Measurements from ENCODE around the gene CYP4A22. TPM values are rescaled to one million over a fixed set of nuclear protein-coding genes. Genes with fewer than 3 reads are reported as not detected.

The CYP4A22 gene
- total and polyA plus RNA-seq, 9 of the 15 experiments (the other 6 are each of a cell fraction or from before 2014, with no cell fraction given), result 0.07 TPM; not detected in 8

- TF ChIP-seq ZFP30 (CRISPR knock-in tag; IDR thresholded peaks at IDR 0.05; ENCODE audit: borderline replicate concordance) (no peak), BMI1 (IDR thresholded peaks at IDR 0.05; ENCODE audit: low read length) (no peak), HMG20A (CRISPR knock-in tag; conservative IDR thresholded peaks at IDR 0.05) (no peak), PHF20 (IDR thresholded peaks at IDR 0.05; ENCODE audit: partially characterized antibody) (peak; percentile 20), RUNX1 (IDR thresholded peaks at IDR 0.05; ENCODE audit: low read depth) (0 out of 2 replicates have a peak, but pooled peaks have one; percentile 26), ZNF695 (CRISPR knock-in tag; IDR thresholded peaks at IDR 0.05) (no peak), ELF1 (tag; IDR thresholded peaks at IDR 0.05) (no peak), SIN3B (IDR thresholded peaks at IDR 0.05; ENCODE audit: low read depth) (no peak), PPARD (CRISPR knock-in tag; IDR thresholded peaks at IDR 0.05) (no peak), TOE1 (IDR thresholded peaks at IDR 0.05; ENCODE audit: borderline replicate concordance) (0 out of 2 replicates have a peak, but pooled peaks have one; percentile 12), TOE1 (CRISPR knock-in tag; IDR thresholded peaks at IDR 0.05; ENCODE audit: borderline replicate concordance, low read depth) (no peak), DPF2 (IDR thresholded peaks at IDR 0.05) (no peak; the same call in 1 of the 2 replicates), SMARCE1 (IDR thresholded peaks at IDR 0.05) (no peak), POLR2A (conservative IDR thresholded peaks at IDR 0.05) (no peak), ZSCAN29 (IDR thresholded peaks at IDR 0.05) (peak; percentile 74; the same call in 1 of the 2 replicates), ZNF384 (IDR thresholded peaks at IDR 0.05; ENCODE audit: low read depth, low read length) (peak; percentile 63; the same call in 1 of the 2 replicates), EZH2 (IDR thresholded peaks at IDR 0.05; ENCODE audit: borderline replicate concordance, low read depth, low read length) (no peak), ZNF561 (CRISPR knock-in tag; conservative IDR thresholded peaks at IDR 0.05) (no peak), ZNF766 (CRISPR knock-in tag; conservative IDR thresholded peaks at IDR 0.05) (peak; percentile 73; the same call in 1 of the 2 replicates), ZSCAN32 (CRISPR knock-in tag; IDR thresholded peaks at IDR 0.05) (no peak), HEY1 (CRISPR knock-in tag; IDR thresholded peaks at IDR 0.05; ENCODE audit: borderline replicate concordance) (no peak), FOXA3 (CRISPR knock-in tag; conservative IDR thresholded peaks at IDR 0.05 in 1 of 2, IDR thresholded peaks at IDR 0.05 in 1 of 2) (no peak), ZNF316 (IDR thresholded peaks at IDR 0.05) (peak; percentile 91), MYC (IDR thresholded peaks at IDR 0.05; ENCODE audit: low read depth, low read length) (peak; percentile 35; the same call in 1 of the 2 replicates), MYC (CRISPR knock-in tag; IDR thresholded peaks at IDR 0.05; ENCODE audit: borderline replicate concordance, low read depth) (no peak), MAFK (IDR thresholded peaks at IDR 0.05; ENCODE audit: low read length) (peak; percentile 64; the same call in 1 of the 2 replicates), NFIC (IDR thresholded peaks at IDR 0.05) (0 out of 2 replicates have a peak, but pooled peaks have one; percentile 7), JUND (IDR thresholded peaks at IDR 0.05; ENCODE audit: borderline replicate concordance, low read depth, low read length) (peak; percentile 94), JUND (tag; IDR thresholded peaks at IDR 0.05; ENCODE audit: borderline replicate concordance, low read depth, low read length) (peak; percentile 95; the same call in 2 of the 3 replicates), BRD9 (IDR thresholded peaks at IDR 0.05; ENCODE audit: low read depth, partially characterized antibody) (peak; percentile 55)
- TF ChIP-seq, protein P1, sequence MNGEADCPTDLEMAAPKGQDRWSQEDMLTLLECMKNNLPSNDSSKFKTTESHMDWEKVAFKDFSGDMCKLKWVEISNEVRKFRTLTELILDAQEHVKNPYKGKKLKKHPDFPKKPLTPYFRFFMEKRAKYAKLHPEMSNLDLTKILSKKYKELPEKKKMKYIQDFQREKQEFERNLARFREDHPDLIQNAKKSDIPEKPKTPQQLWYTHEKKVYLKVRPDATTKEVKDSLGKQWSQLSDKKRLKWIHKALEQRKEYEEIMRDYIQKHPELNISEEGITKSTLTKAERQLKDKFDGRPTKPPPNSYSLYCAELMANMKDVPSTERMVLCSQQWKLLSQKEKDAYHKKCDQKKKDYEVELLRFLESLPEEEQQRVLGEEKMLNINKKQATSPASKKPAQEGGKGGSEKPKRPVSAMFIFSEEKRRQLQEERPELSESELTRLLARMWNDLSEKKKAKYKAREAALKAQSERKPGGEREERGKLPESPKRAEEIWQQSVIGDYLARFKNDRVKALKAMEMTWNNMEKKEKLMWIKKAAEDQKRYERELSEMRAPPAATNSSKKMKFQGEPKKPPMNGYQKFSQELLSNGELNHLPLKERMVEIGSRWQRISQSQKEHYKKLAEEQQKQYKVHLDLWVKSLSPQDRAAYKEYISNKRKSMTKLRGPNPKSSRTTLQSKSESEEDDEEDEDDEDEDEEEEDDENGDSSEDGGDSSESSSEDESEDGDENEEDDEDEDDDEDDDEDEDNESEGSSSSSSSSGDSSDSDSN (IDR thresholded peaks at IDR 0.05; ENCODE audit: borderline replicate concordance in 1 of 2, low read depth in 2 of 2, low read length in 2 of 2), result no peak
Measured at GRCh38 chr1:47181955-47182675, 44.9 kb downstream of the CYP4A22 start (continued).

Data from K562 (cell line).